Measurements from ENCODE around the gene GPR21. TPM values are rescaled to one million over a fixed set of nuclear protein-coding genes. Genes with fewer than 3 reads are reported as not detected.
A peak's percentile ranks its signal among the peaks of the same experiment; 100 is the strongest.

GPR21 gene, protein sequence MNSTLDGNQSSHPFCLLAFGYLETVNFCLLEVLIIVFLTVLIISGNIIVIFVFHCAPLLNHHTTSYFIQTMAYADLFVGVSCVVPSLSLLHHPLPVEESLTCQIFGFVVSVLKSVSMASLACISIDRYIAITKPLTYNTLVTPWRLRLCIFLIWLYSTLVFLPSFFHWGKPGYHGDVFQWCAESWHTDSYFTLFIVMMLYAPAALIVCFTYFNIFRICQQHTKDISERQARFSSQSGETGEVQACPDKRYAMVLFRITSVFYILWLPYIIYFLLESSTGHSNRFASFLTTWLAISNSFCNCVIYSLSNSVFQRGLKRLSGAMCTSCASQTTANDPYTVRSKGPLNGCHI
- 1 to 10 TPM in 1 of 5 donors, not detected in 4; 7.0 TPM for total RNA-seq
- not detected for polyA plus RNA-seq
- long read RNA-seq, donor 1, result 0 reads
- long read RNA-seq, donor 2, result 0 reads
- long read RNA-seq, donor 3, result 0 reads
- long read RNA-seq, donor 4, result 0 reads
- long read RNA-seq, donor 5, partial matches to known transcripts, result 0 of 1 reads
- long read RNA-seq, donor 5, other reads (novel, unspliced or antisense), result 0 of 1 reads
- long read RNA-seq, donor 6, partial matches to known transcripts, result 0 of 1 reads
- long read RNA-seq, donor 6, other reads (novel, unspliced or antisense), result 0 of 1 reads
- long read RNA-seq, donor 7, result 0 reads
- long read RNA-seq, donor 8, result 0 reads
- long read RNA-seq, donor 9, result 0 reads
- long read RNA-seq, donor 10, result 0 reads

DNA sequence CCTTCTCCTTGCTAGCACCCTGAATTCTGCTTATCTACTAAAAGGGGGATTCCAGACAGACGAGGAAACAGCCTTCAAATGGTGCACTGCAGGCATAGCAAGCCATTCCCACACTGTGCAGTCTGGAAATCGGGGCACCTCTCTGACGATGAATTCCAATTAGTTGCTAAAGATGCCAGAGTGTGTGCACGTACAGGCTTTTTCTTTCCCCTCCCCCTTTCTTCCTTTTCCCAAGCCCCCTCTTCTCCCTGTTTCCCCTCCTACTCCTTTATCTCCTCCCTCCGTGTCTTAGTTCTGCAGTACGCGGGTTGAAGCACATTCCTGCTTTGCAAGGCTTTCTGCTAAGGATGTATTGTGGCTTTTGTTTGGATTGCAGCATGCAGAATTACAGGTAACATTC, at the start of gene GPR21:
Gene GPR21, plus strand, starts transcription at position 316 of the 400 bp plus-strand sequence. CDS start 900 bp downstream, outside the sequence.
- peak within 1 kb of the TSS in 2 of 5 donors; percentile 33 to 51 for H3K27ac ChIP-seq
- H3K9me3 ChIP-seq, result no peaks in the 10 kb centered on the region
- H3K27me3 ChIP-seq, result no peaks in the 10 kb centered on the region
- TF ChIP-seq POLR2AphosphoS5 (IDR thresholded peaks at IDR 0.05), result no peak
- TF ChIP-seq, protein P1, sequence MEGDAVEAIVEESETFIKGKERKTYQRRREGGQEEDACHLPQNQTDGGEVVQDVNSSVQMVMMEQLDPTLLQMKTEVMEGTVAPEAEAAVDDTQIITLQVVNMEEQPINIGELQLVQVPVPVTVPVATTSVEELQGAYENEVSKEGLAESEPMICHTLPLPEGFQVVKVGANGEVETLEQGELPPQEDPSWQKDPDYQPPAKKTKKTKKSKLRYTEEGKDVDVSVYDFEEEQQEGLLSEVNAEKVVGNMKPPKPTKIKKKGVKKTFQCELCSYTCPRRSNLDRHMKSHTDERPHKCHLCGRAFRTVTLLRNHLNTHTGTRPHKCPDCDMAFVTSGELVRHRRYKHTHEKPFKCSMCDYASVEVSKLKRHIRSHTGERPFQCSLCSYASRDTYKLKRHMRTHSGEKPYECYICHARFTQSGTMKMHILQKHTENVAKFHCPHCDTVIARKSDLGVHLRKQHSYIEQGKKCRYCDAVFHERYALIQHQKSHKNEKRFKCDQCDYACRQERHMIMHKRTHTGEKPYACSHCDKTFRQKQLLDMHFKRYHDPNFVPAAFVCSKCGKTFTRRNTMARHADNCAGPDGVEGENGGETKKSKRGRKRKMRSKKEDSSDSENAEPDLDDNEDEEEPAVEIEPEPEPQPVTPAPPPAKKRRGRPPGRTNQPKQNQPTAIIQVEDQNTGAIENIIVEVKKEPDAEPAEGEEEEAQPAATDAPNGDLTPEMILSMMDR (IDR thresholded peaks at IDR 0.05), result no peak
- TF ChIP-seq POLR2A (IDR thresholded peaks at IDR 0.05), result no peak
- TF ChIP-seq EP300 (IDR thresholded peaks at IDR 0.05), result no peak
- peaks cover 0 to 64% (median 27%) of the 10 kb centered on the region in 4 donors for H3K4me1 ChIP-seq
- 57 to 78% (median 66%) methylated on average over 7 of the region's 7 CpGs for WGBS, 5 donors
- peak within 1 kb of the TSS in 3 of 4 donors; percentile 12 to 31 (median 19) for H3K4me3 ChIP-seq
- H3K36me3 ChIP-seq, result peaks cover 11 to 31% (median 19%) of the 10 kb centered on the region in 4 donors
- intact Hi-C loops (cut with DNase I; ENCODE audit: low total_unique reads), result no loop called here
- DNase-seq, result peak in 1 of 2 donors; percentile 43

DNA sequence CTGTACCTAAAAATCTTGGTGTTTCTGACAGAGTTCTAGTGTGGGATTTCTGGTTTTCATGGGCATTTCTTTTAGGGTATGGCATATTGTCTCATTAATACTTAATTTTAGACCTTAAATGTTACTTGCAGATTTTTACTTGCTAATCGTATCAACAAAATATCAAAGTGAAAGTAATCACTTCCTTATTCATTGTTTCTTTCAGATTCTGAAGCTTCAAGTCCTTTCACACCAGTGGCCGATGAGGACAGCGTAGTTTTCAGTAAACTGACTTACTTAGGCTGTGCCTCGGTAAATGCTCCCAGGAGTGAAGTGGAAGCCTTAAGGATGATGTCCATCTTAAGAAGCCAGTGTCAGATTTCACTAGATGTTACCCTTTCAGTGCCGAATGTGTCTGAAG, 47.5 kb upstream of the GPR21 start:
- peaks cover 17 to 66% (median 60%) of the 10 kb centered on the region in 4 donors for H3K36me3 ChIP-seq
- intact Hi-C loops (cut with DNase I; ENCODE audit: low total_unique reads), result loop anchor here (10.0 kb wide), 1 partner anchor 521 kb away; no protein-coding TSS in a partner anchor
- no peak overlapping the region for H3K27ac ChIP-seq
- TF ChIP-seq EP300 (IDR thresholded peaks at IDR 0.05) (no peak), POLR2AphosphoS5 (IDR thresholded peaks at IDR 0.05) (no peak), POLR2A (IDR thresholded peaks at IDR 0.05) (no peak)
- TF ChIP-seq, protein P1 (IDR thresholded peaks at IDR 0.05), result no peak
- no peaks in the 10 kb centered on the region for H3K27me3 ChIP-seq
- H3K4me1 ChIP-seq, result peaks cover 0 to 10% (median 5%) of the 10 kb centered on the region in 4 donors
- H3K9me3 ChIP-seq, result no peaks in the 10 kb centered on the region
- no peak for DNase-seq
- 74 to 82% (median 80%) methylated on average over 5 of the region's 5 CpGs for WGBS, 5 donors
- H3K4me3 ChIP-seq, result no peak overlapping the region

DNA sequence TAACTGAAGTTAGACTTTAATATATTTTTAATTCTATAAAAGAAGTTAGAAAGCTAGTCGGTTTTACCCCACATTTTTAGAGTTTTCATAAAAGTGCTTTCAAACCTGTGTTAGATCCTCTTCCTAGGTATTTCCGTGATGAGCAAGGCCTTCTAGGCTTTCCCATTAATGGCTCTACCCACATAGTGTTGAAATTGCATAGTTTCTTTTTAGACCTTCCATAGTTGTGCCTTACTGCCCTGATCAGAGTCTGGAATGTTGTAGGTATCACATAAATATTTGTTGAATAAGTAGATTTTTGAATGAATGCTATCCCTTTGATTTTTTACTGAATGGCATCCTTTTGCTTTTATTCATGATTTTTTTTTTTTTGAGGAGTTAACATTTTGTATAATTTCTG, 45.3 kb upstream of the GPR21 start:
- TF ChIP-seq POLR2AphosphoS5 (IDR thresholded peaks at IDR 0.05), result no peak
- no peak for TF ChIP-seq POLR2A (IDR thresholded peaks at IDR 0.05)
- Histone ChIP-seq H3K36me3 (peaks cover 20 to 74% (median 68%) of the 10 kb centered on the region in 4 donors), H3K27ac (no peak overlapping the region), H3K4me3 (no peak overlapping the region), H3K9me3 (no peaks in the 10 kb centered on the region), H3K4me1 (peaks cover 0 to 10% (median 4%) of the 10 kb centered on the region in 4 donors), H3K27me3 (no peaks in the 10 kb centered on the region)
- DNase-seq, result no peak
- intact Hi-C loops (cut with DNase I; ENCODE audit: low total_unique reads), result loop anchor here (10.0 kb wide), 1 partner anchor 523 kb away; no protein-coding TSS in a partner anchor
- WGBS, 5 donors, result 88 to 100% (median 89%) methylated on average over 2 of the region's 2 CpGs

DNA sequence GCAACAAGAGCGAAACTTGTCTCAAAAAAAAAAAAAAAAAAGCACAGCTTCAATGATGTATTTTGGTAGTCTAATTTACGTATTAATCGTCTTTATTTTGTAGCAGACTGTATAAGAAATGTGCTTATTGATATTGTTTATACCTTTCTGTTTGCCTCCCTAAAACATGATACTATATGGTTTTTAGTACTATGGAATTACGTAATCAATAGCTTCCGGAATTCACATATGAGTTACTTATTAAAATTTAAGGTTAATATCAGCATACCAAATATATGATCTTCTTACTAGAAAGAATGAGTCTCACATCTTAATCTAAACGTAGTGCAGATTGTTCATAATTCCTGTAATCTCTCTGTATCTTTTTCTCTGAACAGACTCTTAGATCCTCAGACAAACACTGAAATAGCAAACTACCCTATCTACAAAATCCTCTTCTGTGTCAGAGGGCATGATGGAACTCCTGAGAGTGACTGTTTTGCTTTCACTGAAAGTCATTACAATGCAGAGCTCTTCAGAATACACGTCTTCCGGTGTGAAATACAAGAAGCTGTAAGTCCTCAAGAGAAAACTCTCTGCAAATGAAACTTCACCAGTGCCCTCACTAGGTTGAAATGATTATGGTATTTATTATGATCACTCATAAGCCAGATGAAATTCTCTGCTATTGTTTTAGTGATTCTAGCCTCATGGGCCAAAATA, 44.4 kb upstream of the GPR21 start:
- Histone ChIP-seq H3K4me1 (peaks cover 0 to 10% (median 4%) of the 10 kb centered on the region in 4 donors), H3K9me3 (no peaks in the 10 kb centered on the region), H3K36me3 (peaks cover 20 to 80% (median 74%) of the 10 kb centered on the region in 4 donors), H3K4me3 (no peak overlapping the region), H3K27ac (no peak overlapping the region), H3K27me3 (no peaks in the 10 kb centered on the region)
- no peak for DNase-seq
- WGBS, 5 donors, result 71 to 81% (median 76%) methylated on average over 8 of the region's 8 CpGs
- intact Hi-C loops (cut with DNase I; ENCODE audit: low total_unique reads), result loop anchor here (10.0 kb wide), 1 partner anchor 524 kb away; no protein-coding TSS in a partner anchor
- TF ChIP-seq POLR2AphosphoS5 (IDR thresholded peaks at IDR 0.05) (no peak), EP300 (IDR thresholded peaks at IDR 0.05) (no peak), POLR2A (IDR thresholded peaks at IDR 0.05) (no peak)
- TF ChIP-seq, protein P1 (IDR thresholded peaks at IDR 0.05), result no peak

Measured in stomach (tissue), 19 donors.